Measurements from ENCODE around the gene CCDC90B. TPM values are rescaled to one million over a fixed set of nuclear protein-coding genes. Genes with fewer than 3 reads are reported as not detected.

Gene CCDC90B
- total RNA-seq, 2 experiments from 2014 or later: 33.6 to 34.4 TPM

- Mint-ChIP-seq H3K4me3 (no peak overlapping the region), H3K4me1 (no peaks in the 10 kb centered on the region), H3K9me3 (no peaks in the 10 kb centered on the region), H3K36me3 (no peaks in the 10 kb centered on the region), H3K27ac (no peak overlapping the region), H3K27me3 (peaks cover 8% of the 10 kb centered on the region)
- ATAC-seq (ENCODE audit: low read depth) (no peak), DNase-seq (no peak)
- POLR2A ChIA-PET: no interaction called here
These were observed 20.3 kb upstream of the CCDC90B start for GRCh38 chr11:83306200-83307080.

GRCh38 chr11:83303316-83303715, 17.1 kb upstream of the CCDC90B start:
- Mint-ChIP-seq H3K27me3 (peaks cover 13% of the 10 kb centered on the region), H3K4me3 (no peak overlapping the region), H3K27ac (no peak overlapping the region), H3K36me3 (no peaks in the 10 kb centered on the region), H3K4me1 (no peaks in the 10 kb centered on the region), H3K9me3 (no peaks in the 10 kb centered on the region)
- DNase-seq (no peak), ATAC-seq (ENCODE audit: low read depth) (no peak)
- POLR2A ChIA-PET: no interaction called here

GRCh38 chr11:83302151-83302550, 16.0 kb upstream of the CCDC90B start:
- peaks cover 5% of the 10 kb centered on the region for H3K27me3 Mint-ChIP-seq
- ATAC-seq (ENCODE audit: low read depth) (no peak), DNase-seq (no peak)
- H3K36me3 Mint-ChIP-seq: no peaks in the 10 kb centered on the region
- no peaks in the 10 kb centered on the region for H3K4me1 Mint-ChIP-seq
- H3K9me3 Mint-ChIP-seq: no peaks in the 10 kb centered on the region
- POLR2A ChIA-PET: no interaction called here
- no peak overlapping the region for H3K4me3 Mint-ChIP-seq
- no peak overlapping the region for H3K27ac Mint-ChIP-seq

- POLR2A ChIA-PET: no interaction called here
- DNase-seq (no peak), ATAC-seq (ENCODE audit: low read depth) (no peak)
- H3K4me3 Mint-ChIP-seq: no peak overlapping the region
- H3K4me1 Mint-ChIP-seq: no peaks in the 10 kb centered on the region
- H3K36me3 Mint-ChIP-seq: no peaks in the 10 kb centered on the region
- H3K27ac Mint-ChIP-seq: no peak overlapping the region
- H3K27me3 Mint-ChIP-seq: peaks cover 5% of the 10 kb centered on the region
- no peaks in the 10 kb centered on the region for H3K9me3 Mint-ChIP-seq
These were observed 13.5 kb upstream of the CCDC90B start for GRCh38 chr11:83299681-83300080.

GRCh38 chr11:83294208-83294607, 8.0 kb upstream of the CCDC90B start:
- H3K36me3 Mint-ChIP-seq: no peaks in the 10 kb centered on the region
- H3K27me3 Mint-ChIP-seq: peaks cover 5% of the 10 kb centered on the region
- no peak for ATAC-seq (ENCODE audit: low read depth)
- no peak overlapping the region for H3K27ac Mint-ChIP-seq
- no peaks in the 10 kb centered on the region for H3K9me3 Mint-ChIP-seq
- H3K4me3 Mint-ChIP-seq: no peak overlapping the region
- H3K4me1 Mint-ChIP-seq: peaks cover 3% of the 10 kb centered on the region
- no peak for DNase-seq
- POLR2A ChIA-PET: no interaction called here

GRCh38 chr11:83293457-83293774, 7.2 kb upstream of the CCDC90B start:
- H3K36me3 Mint-ChIP-seq: no peaks in the 10 kb centered on the region
- DNase-seq (no peak), ATAC-seq (ENCODE audit: low read depth) (no peak)
- H3K4me3 Mint-ChIP-seq: no peak overlapping the region
- no peaks in the 10 kb centered on the region for H3K9me3 Mint-ChIP-seq
- no peak overlapping the region for H3K27ac Mint-ChIP-seq
- H3K27me3 Mint-ChIP-seq: peaks cover 2% of the 10 kb centered on the region
- H3K4me1 Mint-ChIP-seq: peaks cover 3% of the 10 kb centered on the region
- POLR2A ChIA-PET: interaction anchor here (0.8 kb wide), 1 partner anchor 12 kb away, joined by 3 read pairs; no protein-coding TSS in a partner anchor

GRCh38 chr11:83292709-83293456, 6.7 kb upstream of the CCDC90B start:
- DNase-seq (no peak), ATAC-seq (ENCODE audit: low read depth) (peak; percentile 75)
- H3K4me3 Mint-ChIP-seq: peak overlapping the region; percentile 71
- no peaks in the 10 kb centered on the region for H3K36me3 Mint-ChIP-seq
- no peaks in the 10 kb centered on the region for H3K9me3 Mint-ChIP-seq
- peaks cover 2% of the 10 kb centered on the region for H3K27me3 Mint-ChIP-seq
- H3K27ac Mint-ChIP-seq: peak overlapping the region; percentile 27
- H3K4me1 Mint-ChIP-seq: peaks cover 3% of the 10 kb centered on the region
- POLR2A ChIA-PET: interaction anchor here (0.8 kb wide), 1 partner anchor 11 kb away, joined by 3 read pairs; no protein-coding TSS in a partner anchor

GRCh38 chr11:83287631-83288030, 1.5 kb upstream of the CCDC90B start:
- Mint-ChIP-seq H3K4me1 (peaks cover 22% of the 10 kb centered on the region), H3K4me3 (no peak overlapping the region), H3K36me3 (peaks cover 4% of the 10 kb centered on the region), H3K9me3 (peaks cover 2% of the 10 kb centered on the region), H3K27me3 (peaks cover 2% of the 10 kb centered on the region), H3K27ac (no peak overlapping the region)
- ATAC-seq (ENCODE audit: low read depth) (no peak), DNase-seq (no peak)
- POLR2A ChIA-PET: no interaction called here

- ATAC-seq (ENCODE audit: low read depth) (peak; percentile 43), DNase-seq (no peak)
- Mint-ChIP-seq H3K36me3 (peaks cover 8% of the 10 kb centered on the region), H3K4me1 (peaks cover 27% of the 10 kb centered on the region), H3K4me3 (peak overlapping the region; percentile 98), H3K9me3 (peaks cover 2% of the 10 kb centered on the region), H3K27me3 (peaks cover 2% of the 10 kb centered on the region), H3K27ac (peak overlapping the region; percentile 99)
- POLR2A ChIA-PET: interaction anchor here (0.5 to 2.4 kb wide), 6 partner anchors 91 to 1497 kb away, joined by 3 to 24 read pairs (median 5); partner anchors contain the start of genes ANKRD42, DDIAS, PCF11 and PRCP
These were observed 906 bp downstream of the CCDC90B start for GRCh38 chr11:83285151-83285770.

- no peak for DNase-seq
- Mint-ChIP-seq H3K4me3 (peak overlapping the region; percentile 98), H3K27ac (peak overlapping the region; percentile 99), H3K36me3 (peaks cover 8% of the 10 kb centered on the region), H3K27me3 (peaks cover 2% of the 10 kb centered on the region), H3K9me3 (peaks cover 2% of the 10 kb centered on the region), H3K4me1 (peaks cover 29% of the 10 kb centered on the region)
- ATAC-seq (ENCODE audit: low read depth): no peak
- POLR2A ChIA-PET: interaction anchor here (0.7 to 1.6 kb wide), 3 partner anchors 56 to 383 kb away, joined by 3 to 10 read pairs (median 3); partner anchors contain the start of genes DDIAS and PCF11
These were observed 1.5 kb downstream of the CCDC90B start for GRCh38 chr11:83284501-83285150.

GRCh38 chr11:83282084-83282716, 4.0 kb downstream of the CCDC90B start:
- DNase-seq: no peak
- POLR2A ChIA-PET: interaction anchor here (1.5 kb wide), 1 partner anchor 11 kb away, joined by 3 read pairs; no protein-coding TSS in a partner anchor
- Mint-ChIP-seq H3K9me3 (peaks cover 1% of the 10 kb centered on the region), H3K36me3 (peaks cover 12% of the 10 kb centered on the region), H3K27me3 (no peaks in the 10 kb centered on the region), H3K27ac (no peak overlapping the region), H3K4me1 (peaks cover 28% of the 10 kb centered on the region), H3K4me3 (no peak overlapping the region)
- no peak for ATAC-seq (ENCODE audit: low read depth)

GRCh38 chr11:83280256-83280655, 5.9 kb downstream of the CCDC90B start:
- Mint-ChIP-seq H3K4me1 (peaks cover 21% of the 10 kb centered on the region), H3K27ac (no peak overlapping the region), H3K9me3 (no peaks in the 10 kb centered on the region), H3K27me3 (no peaks in the 10 kb centered on the region), H3K4me3 (no peak overlapping the region), H3K36me3 (peaks cover 12% of the 10 kb centered on the region)
- POLR2A ChIA-PET: no interaction called here
- ATAC-seq (ENCODE audit: low read depth) (no peak), DNase-seq (no peak)
